PC-9 (cell line): ENCODE data around the gene CUX1. TPM values are rescaled to one million over a fixed set of nuclear protein-coding genes. Genes with fewer than 3 reads are reported as not detected.

Experiments used
- BruUV-seq: library from RNA; stranded (reverse); fragments of 400-500 nt; replicated peaks from 2 replicates; lab custom pipeline; 2021; lab: Mats Ljungman, UMichigan
- CTCF ChIA-PET: fragments of 300-600 bp; sonication (Branson Sonifier 250); formaldehyde crosslinking; loops from one replicate; lab custom pipeline; 2022; ENCODE audit warnings: antibody characterized with exemption; lab: Charles Lee
- POLR2A ChIA-PET: fragments of 300-600 bp; sonication (Branson Sonifier 250); formaldehyde crosslinking; loops from one replicate; lab custom pipeline; 2022; ENCODE audit warnings: antibody characterized with exemption; ENCODE audit not compliant: unreplicated experiment; lab: Charles Lee
- DNase-seq, 2 experiments: peaks; one replicate each; pipeline versions ENCODE4 v3.0.0 to v3.0.0-alpha.2; 2015 to 2022; ENCODE audit warnings: mixed read lengths in 1 of 2
- H2AFZ ChIP-seq: fragments of 200-600 bp; sonication (generic); 2 replicates; pipeline ENCODE4 v1.8.1; 2017; ENCODE audit warnings: antibody characterized with exemption
- H3F3A ChIP-seq: fragments of 200-600 bp; sonication (generic); 2 replicates; pipeline ENCODE4 v1.8.1; 2017; ENCODE audit warnings: antibody characterized with exemption, mild to moderate bottlenecking, low read depth; ENCODE audit not compliant: insufficient read depth
- H3K27ac ChIP-seq: fragments of 200-600 bp; sonication (generic); 2 replicates; pipeline ENCODE4 v1.6.1; 2016; ENCODE audit warnings: mixed run types
- H3K27me3 ChIP-seq: fragments of 200-600 bp; sonication (generic); 2 replicates; pipeline ENCODE4 v1.6.1; 2016; ENCODE audit warnings: low read depth, mixed run types; ENCODE audit not compliant: insufficient read depth
- H3K36me3 ChIP-seq: fragments of 200-600 bp; sonication (generic); 2 replicates; pipeline ENCODE4 v1.6.1; 2016; ENCODE audit warnings: low read depth, mixed run types
- H3K4me1 ChIP-seq: fragments of 200-600 bp; sonication (generic); replicated peaks from 2 replicates; pipeline ENCODE4 v1.6.1; 2016; ENCODE audit warnings: mixed run types; ENCODE audit not compliant: insufficient read depth
- H3K4me2 ChIP-seq: fragments of 200-600 bp; sonication (generic); 2 replicates; pipeline ENCODE4 v1.6.1; 2017; ENCODE audit warnings: mixed run types
- H3K4me3 ChIP-seq: fragments of 200-600 bp; sonication (generic); 2 replicates; pipeline ENCODE4 v1.6.1; 2016; ENCODE audit warnings: mixed run types
- H3K79me2 ChIP-seq: fragments of 200-600 bp; sonication (generic); 2 replicates; pipeline ENCODE4 v1.6.1; 2017; ENCODE audit warnings: low read depth, mixed run types
- H3K9me2 ChIP-seq: fragments of 200-600 bp; sonication (generic); 2 replicates; pipeline ENCODE4 v1.8.1; 2017; ENCODE audit warnings: mild to moderate bottlenecking; ENCODE audit not compliant: insufficient read depth
- H3K9me3 ChIP-seq: fragments of 200-600 bp; sonication (generic); 2 replicates; pipeline ENCODE4 v1.8.1; 2016; ENCODE audit warnings: low read depth; ENCODE audit not compliant: insufficient read depth
- H4K20me1 ChIP-seq: fragments of 200-600 bp; sonication (generic); 2 replicates; pipeline ENCODE4 v1.8.1; 2017; ENCODE audit not compliant: insufficient read depth
- EZH2 ChIP-seq: fragments of 200-600 bp; sonication (generic); IDR thresholded peaks from 2 replicates; pipeline ENCODE4 v1.8.0; 2017; ENCODE audit warnings: antibody characterized with exemption, low read depth
- intact Hi-C: fragments of 100-400 bp; cut with micrococcal nuclease; formaldehyde crosslinking; loops from one replicate; pipeline ENCODE4 v1.10.0; 2022; ENCODE audit not compliant: unreplicated experiment
- total RNA-seq: library from RNA; stranded (reverse); gene quantifications from 2 replicates; pipeline ENCODE4 v1.2.3, GENCODE V29; 2021
- TF ChIP-seq, protein P1 (sequence below): fragments of 200-600 bp; sonication (generic); conservative IDR thresholded peaks from 2 replicates; pipeline ENCODE4 v1.6.1; 2017; ENCODE audit warnings: mixed run types, antibody characterized with exemption, mild to moderate bottlenecking, moderate library complexity

CUX1 gene
- total RNA-seq, 1 experiment from 2014 or later, result 83.3 TPM

GRCh38 chr7:102075553-102076135 is 258.2 kb downstream of the CUX1 start:
- no peak for DNase-seq
- H3K4me1 ChIP-seq, result no peaks in the 10 kb centered on the region
- no peak overlapping the region for H3K4me3 ChIP-seq
- no peak overlapping the region for H3K4me2 ChIP-seq
- H3F3A ChIP-seq, result no peaks in the 10 kb centered on the region
- H3K79me2 ChIP-seq, result no peaks in the 10 kb centered on the region
- no peaks in the 10 kb centered on the region for H3K9me3 ChIP-seq
- no peaks in the 10 kb centered on the region for H3K9me2 ChIP-seq
- intact Hi-C loops, result no loop called here
- ChIA-PET CTCF (no interaction called here), POLR2A (no interaction called here)
- H3K27ac ChIP-seq, result no peak overlapping the region
- no peak overlapping the region for H2AFZ ChIP-seq
- H4K20me1 ChIP-seq, result no peaks in the 10 kb centered on the region
- TF ChIP-seq EZH2, result no peak
- TF ChIP-seq, protein P1, sequence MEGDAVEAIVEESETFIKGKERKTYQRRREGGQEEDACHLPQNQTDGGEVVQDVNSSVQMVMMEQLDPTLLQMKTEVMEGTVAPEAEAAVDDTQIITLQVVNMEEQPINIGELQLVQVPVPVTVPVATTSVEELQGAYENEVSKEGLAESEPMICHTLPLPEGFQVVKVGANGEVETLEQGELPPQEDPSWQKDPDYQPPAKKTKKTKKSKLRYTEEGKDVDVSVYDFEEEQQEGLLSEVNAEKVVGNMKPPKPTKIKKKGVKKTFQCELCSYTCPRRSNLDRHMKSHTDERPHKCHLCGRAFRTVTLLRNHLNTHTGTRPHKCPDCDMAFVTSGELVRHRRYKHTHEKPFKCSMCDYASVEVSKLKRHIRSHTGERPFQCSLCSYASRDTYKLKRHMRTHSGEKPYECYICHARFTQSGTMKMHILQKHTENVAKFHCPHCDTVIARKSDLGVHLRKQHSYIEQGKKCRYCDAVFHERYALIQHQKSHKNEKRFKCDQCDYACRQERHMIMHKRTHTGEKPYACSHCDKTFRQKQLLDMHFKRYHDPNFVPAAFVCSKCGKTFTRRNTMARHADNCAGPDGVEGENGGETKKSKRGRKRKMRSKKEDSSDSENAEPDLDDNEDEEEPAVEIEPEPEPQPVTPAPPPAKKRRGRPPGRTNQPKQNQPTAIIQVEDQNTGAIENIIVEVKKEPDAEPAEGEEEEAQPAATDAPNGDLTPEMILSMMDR, result no peak
- H3K27me3 ChIP-seq, result no peaks in the 10 kb centered on the region
- no peaks in the 10 kb centered on the region for H3K36me3 ChIP-seq
- BruUV-seq, result no TSS peak

DNA sequence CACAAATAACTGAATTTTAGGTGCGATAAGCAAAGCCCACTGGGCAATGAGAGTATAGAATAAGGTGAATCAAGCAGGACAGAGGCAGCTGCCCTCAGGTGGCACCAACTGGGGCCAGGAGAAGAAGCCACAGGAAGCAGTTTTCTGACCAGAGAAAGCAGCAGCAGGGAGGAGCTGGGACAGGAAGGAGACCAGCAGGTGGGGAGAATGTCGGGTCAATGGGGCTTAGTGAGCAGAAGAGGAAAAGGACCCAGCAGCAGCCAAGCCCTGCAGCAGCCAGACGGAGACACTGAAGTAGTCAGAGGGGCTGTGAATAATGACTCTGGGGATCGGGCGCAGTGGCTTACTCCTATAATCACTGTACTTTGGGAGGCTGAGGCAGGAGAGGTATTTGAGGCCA is 259.7 kb downstream of the CUX1 start:
- Histone ChIP-seq H3K27ac (no peak overlapping the region), H3K79me2 (no peaks in the 10 kb centered on the region), H3F3A (no peaks in the 10 kb centered on the region), H3K4me1 (no peaks in the 10 kb centered on the region), H3K4me2 (no peak overlapping the region), H3K27me3 (no peaks in the 10 kb centered on the region), H2AFZ (no peak overlapping the region), H4K20me1 (no peaks in the 10 kb centered on the region), H3K4me3 (no peak overlapping the region), H3K9me2 (no peaks in the 10 kb centered on the region), H3K36me3 (no peaks in the 10 kb centered on the region), H3K9me3 (0 out of 2 replicates have a peak, but pooled peaks cover 3% of the 10 kb centered on the region)
- intact Hi-C loops, result no loop called here
- TF ChIP-seq, protein P1, result no peak
- TF ChIP-seq EZH2, result no peak
- ChIA-PET CTCF (no interaction called here), POLR2A (no interaction called here)
- no peak for DNase-seq
- no TSS peak for BruUV-seq

GRCh38 chr7:102079140-102080018 is 262.0 kb downstream of the CUX1 start:
- DNase-seq, result no peak
- no peak for TF ChIP-seq EZH2
- TF ChIP-seq, protein P1, result no peak
- no TSS peak for BruUV-seq
- intact Hi-C loops, result no loop called here
- H3K4me3 ChIP-seq, result no peak overlapping the region
- CTCF ChIA-PET, result no interaction called here
- no peak overlapping the region for H3K27ac ChIP-seq
- POLR2A ChIA-PET, result no interaction called here
- no peaks in the 10 kb centered on the region for H3K4me1 ChIP-seq
- no peaks in the 10 kb centered on the region for H3K36me3 ChIP-seq
- no peaks in the 10 kb centered on the region for H3K79me2 ChIP-seq
- no peaks in the 10 kb centered on the region for H3K27me3 ChIP-seq
- H3K9me2 ChIP-seq, result no peaks in the 10 kb centered on the region
- H3K9me3 ChIP-seq, result peaks cover 16% of the 10 kb centered on the region; the same call in 1 of the 2 replicates
- peaks cover 3% of the 10 kb centered on the region; the same call in 1 of the 2 replicates for H3F3A ChIP-seq
- H2AFZ ChIP-seq, result no peak overlapping the region
- H3K4me2 ChIP-seq, result no peak overlapping the region
- H4K20me1 ChIP-seq, result no peaks in the 10 kb centered on the region
